Measurements from ENCODE around the gene SSTR5. TPM values are rescaled to one million over a fixed set of nuclear protein-coding genes. Genes with fewer than 3 reads are reported as not detected.

Gene SSTR5
- total and polyA plus RNA-seq, 4 donors, result 0.23 TPM; not detected in 3

DNA sequence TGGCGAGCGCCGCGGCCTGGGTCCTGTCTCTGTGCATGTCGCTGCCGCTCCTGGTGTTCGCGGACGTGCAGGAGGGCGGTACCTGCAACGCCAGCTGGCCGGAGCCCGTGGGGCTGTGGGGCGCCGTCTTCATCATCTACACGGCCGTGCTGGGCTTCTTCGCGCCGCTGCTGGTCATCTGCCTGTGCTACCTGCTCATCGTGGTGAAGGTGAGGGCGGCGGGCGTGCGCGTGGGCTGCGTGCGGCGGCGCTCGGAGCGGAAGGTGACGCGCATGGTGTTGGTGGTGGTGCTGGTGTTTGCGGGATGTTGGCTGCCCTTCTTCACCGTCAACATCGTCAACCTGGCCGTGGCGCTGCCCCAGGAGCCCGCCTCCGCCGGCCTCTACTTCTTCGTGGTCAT is 6.8 kb downstream of the SSTR5 start:
- no peak overlapping the region for H3K4me3 ChIP-seq
- H3K27me3 ChIP-seq (ENCODE audit: control insufficient read depth in 3 of 3, insufficient read depth in 3 of 3, low read length in 2 of 3), result peaks cover 4 to 31% (median 25%) of the 10 kb centered on the region in 3 donors
- DNase-seq, result no peak
- H3K9ac ChIP-seq (ENCODE audit: insufficient read depth in 1 of 2, low read length in 2 of 2), result no peak overlapping the region
- no peak overlapping the region for H3K27ac ChIP-seq (ENCODE audit: low read depth in 1 of 2, low read length in 1 of 2)
- peaks cover 0 to 12% (median 2%) of the 10 kb centered on the region in 4 donors for H3K9me3 ChIP-seq (ENCODE audit: control insufficient read depth in 4 of 4, insufficient read depth in 3 of 4, low read length in 3 of 4)
- H3K36me3 ChIP-seq (ENCODE audit: control insufficient read depth in 4 of 4, insufficient read depth in 4 of 4, low read length in 4 of 4), result no peaks in the 10 kb centered on the region
- 95 to 96% methylated on average over 35 to 43 of the region's 43 CpGs for WGBS, 2 donors
- no peak for ATAC-seq (ENCODE audit: insufficient read depth, low FRiP score)
- TF ChIP-seq, protein P1, sequence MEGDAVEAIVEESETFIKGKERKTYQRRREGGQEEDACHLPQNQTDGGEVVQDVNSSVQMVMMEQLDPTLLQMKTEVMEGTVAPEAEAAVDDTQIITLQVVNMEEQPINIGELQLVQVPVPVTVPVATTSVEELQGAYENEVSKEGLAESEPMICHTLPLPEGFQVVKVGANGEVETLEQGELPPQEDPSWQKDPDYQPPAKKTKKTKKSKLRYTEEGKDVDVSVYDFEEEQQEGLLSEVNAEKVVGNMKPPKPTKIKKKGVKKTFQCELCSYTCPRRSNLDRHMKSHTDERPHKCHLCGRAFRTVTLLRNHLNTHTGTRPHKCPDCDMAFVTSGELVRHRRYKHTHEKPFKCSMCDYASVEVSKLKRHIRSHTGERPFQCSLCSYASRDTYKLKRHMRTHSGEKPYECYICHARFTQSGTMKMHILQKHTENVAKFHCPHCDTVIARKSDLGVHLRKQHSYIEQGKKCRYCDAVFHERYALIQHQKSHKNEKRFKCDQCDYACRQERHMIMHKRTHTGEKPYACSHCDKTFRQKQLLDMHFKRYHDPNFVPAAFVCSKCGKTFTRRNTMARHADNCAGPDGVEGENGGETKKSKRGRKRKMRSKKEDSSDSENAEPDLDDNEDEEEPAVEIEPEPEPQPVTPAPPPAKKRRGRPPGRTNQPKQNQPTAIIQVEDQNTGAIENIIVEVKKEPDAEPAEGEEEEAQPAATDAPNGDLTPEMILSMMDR (IDR thresholded peaks at IDR 0.05; ENCODE audit: control extremely low read depth, extremely low read depth), result no peak
- H3K4me1 ChIP-seq (ENCODE audit: control insufficient read depth in 5 of 5, insufficient read depth in 5 of 5, low read length in 5 of 5), result peaks cover 0 to 6% (median 0%) of the 10 kb centered on the region in 5 donors

DNA sequence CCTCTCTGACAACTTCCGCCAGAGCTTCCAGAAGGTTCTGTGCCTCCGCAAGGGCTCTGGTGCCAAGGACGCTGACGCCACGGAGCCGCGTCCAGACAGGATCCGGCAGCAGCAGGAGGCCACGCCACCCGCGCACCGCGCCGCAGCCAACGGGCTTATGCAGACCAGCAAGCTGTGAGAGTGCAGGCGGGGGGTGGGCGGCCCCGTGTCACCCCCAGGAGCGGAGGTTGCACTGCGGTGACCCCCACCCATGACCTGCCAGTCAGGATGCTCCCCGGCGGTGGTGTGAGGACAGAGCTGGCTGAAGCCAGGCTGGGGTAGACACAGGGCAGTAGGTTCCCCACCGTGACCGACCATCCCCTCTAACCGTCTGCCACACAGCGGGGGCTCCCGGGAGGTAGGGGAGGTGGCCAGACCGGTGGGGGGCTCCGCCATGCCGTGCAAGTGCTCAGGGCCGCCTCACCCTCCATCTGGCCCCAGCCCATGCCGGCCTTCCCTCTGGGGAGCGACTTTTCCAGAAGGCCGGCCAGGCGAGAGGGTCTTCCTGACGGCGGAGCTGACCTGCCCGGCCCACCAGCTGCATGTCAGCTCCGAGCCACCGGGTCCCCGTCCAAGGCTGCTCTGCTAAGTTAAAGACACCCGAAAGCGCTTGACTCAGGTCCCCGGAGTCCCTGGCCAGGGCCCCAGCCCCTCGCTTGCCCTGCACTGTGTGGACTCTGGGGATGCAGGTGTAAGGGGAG is 7.4 kb downstream of the SSTR5 start:
- no peak overlapping the region for H3K4me3 ChIP-seq
- WGBS, 2 donors, result 77 to 79% methylated on average over 45 of the region's 45 CpGs
- H3K9me3 ChIP-seq (ENCODE audit: control insufficient read depth in 4 of 4, insufficient read depth in 3 of 4, low read length in 3 of 4), result peaks cover 0 to 18% (median 4%) of the 10 kb centered on the region in 4 donors
- H3K9ac ChIP-seq (ENCODE audit: insufficient read depth in 1 of 2, low read length in 2 of 2), result no peak overlapping the region
- H3K27me3 ChIP-seq (ENCODE audit: control insufficient read depth in 3 of 3, insufficient read depth in 3 of 3, low read length in 2 of 3), result peaks cover under 1 to 28% (median 24%) of the 10 kb centered on the region in 3 donors
- ATAC-seq (ENCODE audit: insufficient read depth, low FRiP score), result no peak
- TF ChIP-seq, protein P1 (IDR thresholded peaks at IDR 0.05; ENCODE audit: control extremely low read depth, extremely low read depth), result no peak
- no peak overlapping the region for H3K27ac ChIP-seq (ENCODE audit: low read depth in 1 of 2, low read length in 1 of 2)
- DNase-seq, result no peak
- H3K4me1 ChIP-seq (ENCODE audit: control insufficient read depth in 5 of 5, insufficient read depth in 5 of 5, low read length in 5 of 5), result peaks cover 0 to 6% (median 0%) of the 10 kb centered on the region in 5 donors
- no peaks in the 10 kb centered on the region for H3K36me3 ChIP-seq (ENCODE audit: control insufficient read depth in 4 of 4, insufficient read depth in 4 of 4, low read length in 4 of 4)

DNA sequence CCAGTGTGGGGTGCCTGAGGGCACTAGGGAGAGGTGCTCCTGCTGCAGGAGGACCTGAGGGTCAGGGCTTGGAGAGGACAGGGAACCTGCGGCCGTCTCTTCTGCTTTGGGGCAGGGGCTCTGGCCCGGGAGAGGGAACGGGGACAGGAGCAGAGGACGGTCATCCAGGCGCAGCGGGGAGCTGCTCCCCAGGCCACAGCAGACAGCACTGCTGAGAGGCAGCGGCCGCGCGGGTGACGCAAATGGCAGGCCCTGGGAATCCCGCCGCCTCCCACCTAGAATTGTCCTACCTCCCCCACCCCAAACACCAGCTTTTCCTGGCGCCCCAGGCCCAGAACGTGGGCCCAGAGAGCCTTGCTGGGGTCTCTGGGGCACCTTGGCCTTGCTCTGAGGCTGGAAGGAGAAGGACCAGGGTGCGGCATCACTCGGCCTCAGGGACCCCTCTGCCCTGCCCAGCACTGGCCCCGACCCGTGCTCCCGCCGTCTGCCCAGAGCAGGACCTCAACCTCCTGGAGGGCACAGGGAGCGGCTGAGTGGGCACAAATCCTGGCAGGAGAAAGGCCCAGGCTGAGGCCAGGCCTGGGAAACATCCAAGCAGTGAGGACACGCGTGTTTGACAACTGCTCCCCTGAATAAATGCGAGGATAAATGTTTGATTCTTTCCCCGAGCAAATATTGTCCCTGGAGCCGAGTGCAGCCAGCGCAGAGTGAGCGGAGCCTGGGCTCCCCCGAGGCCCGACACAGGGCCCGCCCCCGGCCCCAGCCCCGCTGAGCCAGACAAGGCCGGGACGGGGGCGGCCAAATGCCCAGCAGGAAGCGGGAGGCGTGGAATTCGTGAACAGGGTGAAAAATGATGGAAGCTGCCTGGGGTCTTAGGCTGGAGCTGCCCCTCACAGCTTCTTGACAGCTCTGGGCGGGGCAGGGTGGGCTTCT is 8.5 kb downstream of the SSTR5 start:
- ATAC-seq (ENCODE audit: insufficient read depth, low FRiP score) (no peak), DNase-seq (peak; percentile 44 to 68 (median 51))
- peaks cover 0 to 24% (median 22%) of the 10 kb centered on the region in 3 donors for H3K27me3 ChIP-seq (ENCODE audit: control insufficient read depth in 3 of 3, insufficient read depth in 3 of 3, low read length in 2 of 3)
- no peak overlapping the region for H3K27ac ChIP-seq (ENCODE audit: low read depth in 1 of 2, low read length in 1 of 2)
- TF ChIP-seq, protein P1 (IDR thresholded peaks at IDR 0.05; ENCODE audit: control extremely low read depth, extremely low read depth), result no peak
- H3K36me3 ChIP-seq (ENCODE audit: control insufficient read depth in 4 of 4, insufficient read depth in 4 of 4, low read length in 4 of 4), result no peaks in the 10 kb centered on the region
- H3K4me3 ChIP-seq, result no peak overlapping the region
- peaks cover 0 to 22% (median 5%) of the 10 kb centered on the region in 4 donors for H3K9me3 ChIP-seq (ENCODE audit: control insufficient read depth in 4 of 4, insufficient read depth in 3 of 4, low read length in 3 of 4)
- WGBS, 2 donors, result 32 to 34% methylated on average over 40 to 42 of the region's 42 CpGs
- no peak overlapping the region for H3K9ac ChIP-seq (ENCODE audit: insufficient read depth in 1 of 2, low read length in 2 of 2)
- H3K4me1 ChIP-seq (ENCODE audit: control insufficient read depth in 5 of 5, insufficient read depth in 5 of 5, low read length in 5 of 5), result peaks cover 0 to 6% (median 0%) of the 10 kb centered on the region in 5 donors

Data from lung (tissue), 12 donors.